Measurements from ENCODE around the gene CXCR4.

DNA sequence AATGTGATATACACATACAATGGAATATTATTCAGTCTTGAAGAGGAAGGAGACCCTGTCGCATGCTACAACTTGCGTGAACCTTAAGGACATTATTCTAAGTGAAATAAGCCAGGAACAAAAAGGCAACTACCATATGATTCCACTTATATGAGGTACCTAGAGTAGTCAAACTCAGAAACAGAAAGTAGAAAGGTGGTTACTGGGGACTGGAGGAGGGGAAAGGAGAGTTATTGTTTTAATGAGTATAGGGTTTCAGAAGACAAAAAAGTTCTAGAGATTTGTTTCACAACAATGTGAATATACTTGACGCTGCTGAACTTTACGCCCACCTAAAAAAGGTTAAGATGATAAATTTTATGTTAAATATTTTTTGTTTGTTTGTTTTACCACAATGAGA is 47.0 kb downstream of the CXCR4 start:
- no peak for TF ChIP-seq CTCF (IDR thresholded peaks at IDR 0.05)
- no peak for TF ChIP-seq REST (IDR thresholded peaks at IDR 0.05; ENCODE audit: insufficient read depth in 1 of 2, low read depth in 2 of 2, low read length in 1 of 2)
- TF ChIP-seq POLR2AphosphoS5 (IDR thresholded peaks at IDR 0.05; ENCODE audit: low read depth, low read length): no peak
- TF ChIP-seq SIN3A (IDR thresholded peaks at IDR 0.05; ENCODE audit: borderline replicate concordance, insufficient read depth, low read depth, low read length): no peak
